B cell (primary cell): ENCODE data around the gene OR10AD1. TPM values are rescaled to one million over a fixed set of nuclear protein-coding genes. Genes with fewer than 3 reads are reported as not detected.

Experiments used
- ATAC-seq: fragments of 200-7000 bp; cut with Tn5 transposase; one replicate; pipeline ENCODE4 v1.10.0; 2021; ENCODE audit warnings: low read depth, mild to moderate bottlenecking, moderate number of reproducible peaks, moderate library complexity
- CTCF ChIA-PET: fragments of 350-600 bp; sonication (Branson Sonifier 250); formaldehyde crosslinking; loops from one replicate; lab custom pipeline; 2021; ENCODE audit warnings: antibody characterized with exemption, inconsistent platforms; lab: Charles Lee
- POLR2A ChIA-PET: fragments of 350-600 bp; sonication (Branson Sonifier 250); formaldehyde crosslinking; loops from one replicate; lab custom pipeline; 2021; ENCODE audit warnings: antibody characterized with exemption; lab: Charles Lee
- DNase-seq: peaks from one replicate; pipeline ENCODE4 v3.0.0; 2013
- H2AFZ ChIP-seq: 2 replicates; pipeline ENCODE4 v1.6.1; 2012; ENCODE audit warnings: mild to moderate bottlenecking, low read depth, low read length; ENCODE audit not compliant: insufficient read depth, poor library complexity, severe bottlenecking
- H3K27ac ChIP-seq, 2 donors: 1 replicate in 1 of 2; 2 replicates in 1 of 2; pipeline ENCODE4 v1.5.1; 2012 to 2013; ENCODE audit warnings: low read length in 2 of 2, mild to moderate bottlenecking in 2 of 2, moderate library complexity in 1 of 2
- H3K27me3 ChIP-seq, 4 experiments: fragments of 200-600 bp in 1 of 4; sonication (generic) in 1 of 4; replicated peaks in 1 of 4; 1 replicate in 2 of 4; 2 replicates in 2 of 4; pipeline versions ENCODE4 v1.6.1 to v1.7.0; 2013 to 2016; ENCODE audit warnings: low read length in 3 of 4, mild to moderate bottlenecking in 2 of 4, mixed read lengths in 1 of 4, moderate library complexity in 1 of 4; ENCODE audit not compliant: insufficient read depth in 4 of 4, control insufficient read depth in 3 of 4; ENCODE audit errors: control extremely low read depth in 1 of 4
- H3K36me3 ChIP-seq, 2 experiments: replicated peaks in 1 of 2; 1 replicate in 1 of 2; 2 replicates in 1 of 2; pipeline versions ENCODE4 v1.6.1 to v1.7.1; 2013; ENCODE audit warnings: low read length in 1 of 2; ENCODE audit not compliant: insufficient read depth in 2 of 2, control insufficient read depth in 1 of 2; ENCODE audit errors: control extremely low read depth in 1 of 2, extremely low read depth in 1 of 2
- H3K4me1 ChIP-seq, 2 donors: fragments of 200-600 bp in 1 of 2; sonication (generic) in 1 of 2; 1 replicate in 1 of 2; 2 replicates in 1 of 2; pipeline versions ENCODE4 v1.5.1 to v1.6.1; 2013 to 2017; ENCODE audit warnings: low read length in 2 of 2; ENCODE audit not compliant: control insufficient read depth in 2 of 2, insufficient read depth in 2 of 2
- H3K4me2 ChIP-seq: replicated peaks from 2 replicates; pipeline ENCODE3; 2012; ENCODE audit warnings: mild to moderate bottlenecking, low read depth, low read length; ENCODE audit not compliant: poor library complexity, severe bottlenecking
- H3K4me3 ChIP-seq, 5 experiments: fragments of 200-600 bp in 1 of 5; sonication (generic) in 1 of 5; 1 replicate in 3 of 5; 2 replicates in 2 of 5; pipeline versions ENCODE4 v1.5.1 to v1.7.0; 2011 to 2016; ENCODE audit warnings: low read length in 4 of 5, mild to moderate bottlenecking in 4 of 5, low read depth in 2 of 5, control low read depth in 1 of 5, moderate library complexity in 1 of 5; ENCODE audit not compliant: insufficient read depth in 1 of 5; ENCODE audit errors: control extremely low read depth in 1 of 5, extremely low read depth in 1 of 5
- H3K79me2 ChIP-seq: fragments of 200-600 bp; sonication (generic); one replicate; pipeline ENCODE4 v1.6.0; 2016; ENCODE audit warnings: low read length; ENCODE audit not compliant: control insufficient read depth, insufficient read depth
- H3K9ac ChIP-seq: fragments of 200-600 bp; sonication (generic); 2 replicates; pipeline ENCODE4 v1.6.1; 2017; ENCODE audit warnings: mild to moderate bottlenecking, low read length, moderate library complexity
- H3K9me3 ChIP-seq, 3 donors: one replicate each; pipeline versions ENCODE4 v1.6.1 to v1.7.1; 2013; ENCODE audit warnings: low read length in 2 of 3; ENCODE audit not compliant: control insufficient read depth in 2 of 3, insufficient read depth in 1 of 3; ENCODE audit errors: control extremely low read depth in 1 of 3
- H4K20me1 ChIP-seq: 2 replicates; pipeline ENCODE4 v1.6.0; 2012; ENCODE audit warnings: mild to moderate bottlenecking, low read length; ENCODE audit not compliant: insufficient read depth, control insufficient read depth, poor library complexity, severe bottlenecking
- H3K27ac Mint-ChIP-seq: one replicate; pipeline ENCODE4 v1.8.0; 2021; ENCODE audit warnings: mixed read lengths
- H3K27me3 Mint-ChIP-seq: one replicate; pipeline ENCODE4 v1.8.0; 2021; ENCODE audit warnings: mixed read lengths
- H3K4me1 Mint-ChIP-seq: one replicate; pipeline ENCODE4 v1.8.0; 2021; ENCODE audit warnings: mixed read lengths
- H3K4me3 Mint-ChIP-seq: one replicate; pipeline ENCODE4 v1.8.0; 2021; ENCODE audit warnings: mixed read lengths
- H3K9me3 Mint-ChIP-seq: one replicate; pipeline ENCODE4 v1.8.0; 2022; ENCODE audit warnings: mixed read lengths; ENCODE audit not compliant: insufficient read depth
- EZH2 ChIP-seq: IDR thresholded peaks from 2 replicates; pipeline ENCODE4 v1.6.1; 2012; ENCODE audit warnings: borderline replicate concordance, low read depth, mild to moderate bottlenecking, moderate library complexity, low read length; ENCODE audit not compliant: insufficient read depth, poor library complexity, severe bottlenecking
- WGBS: methylation state at CpG from one replicate; pipeline ENCODE4 v1.1.5; 2013; ENCODE audit warnings: missing lambda C conversion rate; ENCODE audit not compliant: insufficient coverage; 5-methylcytosine and 5-hydroxymethylcytosine counted together
- intact Hi-C: fragments of 100-400 bp; cut with micrococcal nuclease; formaldehyde crosslinking; loops from one replicate; pipeline ENCODE4 v1.10.0; 2022
- polyA plus RNA-seq: library from polyadenylated mRNA; depleted of rRNA; stranded (reverse); fragments of >200 nt; gene quantifications from 2 replicates; pipeline ENCODE4 v1.2.3, GENCODE V29; 2012
- total RNA-seq, 2 donors: library from RNA; stranded (reverse); fragments of 120-200 nt in 1 of 2; gene quantifications; 1 replicate in 1 of 2; 2 replicates in 1 of 2; pipeline versions ENCODE4 v1.2.3 to v1.2.4, GENCODE V29; 2013 to 2022
- TF ChIP-seq, protein P1 (sequence below): fragments of 200-600 bp; IDR thresholded peaks from one replicate; pipeline ENCODE4 v1.8.0; 2022; ENCODE audit warnings: antibody characterized with exemption, mild to moderate bottlenecking

OR10AD1 gene
- total and polyA plus RNA-seq, 2 donors (not counting 1 experiment from before 2014, with no cell fraction given): not detected

DNA sequence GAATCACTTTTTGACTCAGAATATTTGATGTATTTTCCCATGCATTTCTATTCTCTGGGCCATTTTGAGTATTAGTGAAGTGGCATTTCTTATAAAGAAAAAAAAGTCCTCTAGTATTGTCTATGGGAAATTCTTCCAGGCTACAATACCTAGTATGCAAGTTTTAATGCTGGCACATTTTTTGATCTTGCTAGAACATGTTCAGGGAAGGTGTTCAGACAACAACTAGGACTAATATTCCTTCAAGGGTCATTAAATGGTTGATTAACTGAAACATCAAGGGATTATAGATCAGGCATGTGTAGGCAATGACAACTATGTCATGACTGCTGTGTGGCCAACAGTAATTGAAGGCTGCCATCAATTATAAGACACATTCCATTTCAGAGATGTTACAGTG lies 12.0 kb downstream of the OR10AD1 start:
- Mint-ChIP-seq H3K4me1 (no peaks in the 10 kb centered on the region), H3K9me3 (no peaks in the 10 kb centered on the region), H3K27ac (no peak overlapping the region), H3K4me3 (no peak overlapping the region), H3K27me3 (peaks cover 28% of the 10 kb centered on the region)
- POLR2A ChIA-PET: no interaction called here
- Histone ChIP-seq H3K4me1 (no peaks in the 10 kb centered on the region), H3K4me2 (no peak overlapping the region), H2AFZ (no peak overlapping the region), H3K36me3 (no peaks in the 10 kb centered on the region), H3K27ac (no peak overlapping the region), H3K27me3 (peaks cover 0 to 16% (median 1%) of the 10 kb centered on the region in 4 experiments), H3K9ac (no peak overlapping the region), H4K20me1 (no peaks in the 10 kb centered on the region), H3K4me3 (no peak overlapping the region), H3K79me2 (no peaks in the 10 kb centered on the region), H3K9me3 (no peaks in the 10 kb centered on the region)
- intact Hi-C loops: no loop called here
- ATAC-seq: no peak
- DNase-seq: no peak
- TF ChIP-seq, protein P1, sequence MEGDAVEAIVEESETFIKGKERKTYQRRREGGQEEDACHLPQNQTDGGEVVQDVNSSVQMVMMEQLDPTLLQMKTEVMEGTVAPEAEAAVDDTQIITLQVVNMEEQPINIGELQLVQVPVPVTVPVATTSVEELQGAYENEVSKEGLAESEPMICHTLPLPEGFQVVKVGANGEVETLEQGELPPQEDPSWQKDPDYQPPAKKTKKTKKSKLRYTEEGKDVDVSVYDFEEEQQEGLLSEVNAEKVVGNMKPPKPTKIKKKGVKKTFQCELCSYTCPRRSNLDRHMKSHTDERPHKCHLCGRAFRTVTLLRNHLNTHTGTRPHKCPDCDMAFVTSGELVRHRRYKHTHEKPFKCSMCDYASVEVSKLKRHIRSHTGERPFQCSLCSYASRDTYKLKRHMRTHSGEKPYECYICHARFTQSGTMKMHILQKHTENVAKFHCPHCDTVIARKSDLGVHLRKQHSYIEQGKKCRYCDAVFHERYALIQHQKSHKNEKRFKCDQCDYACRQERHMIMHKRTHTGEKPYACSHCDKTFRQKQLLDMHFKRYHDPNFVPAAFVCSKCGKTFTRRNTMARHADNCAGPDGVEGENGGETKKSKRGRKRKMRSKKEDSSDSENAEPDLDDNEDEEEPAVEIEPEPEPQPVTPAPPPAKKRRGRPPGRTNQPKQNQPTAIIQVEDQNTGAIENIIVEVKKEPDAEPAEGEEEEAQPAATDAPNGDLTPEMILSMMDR: no peak
- no peak for TF ChIP-seq EZH2
- CTCF ChIA-PET: interaction anchor here (0.8 kb wide), 1 partner anchor 107 kb away, joined by 3 read pairs; no protein-coding TSS in a partner anchor

DNA sequence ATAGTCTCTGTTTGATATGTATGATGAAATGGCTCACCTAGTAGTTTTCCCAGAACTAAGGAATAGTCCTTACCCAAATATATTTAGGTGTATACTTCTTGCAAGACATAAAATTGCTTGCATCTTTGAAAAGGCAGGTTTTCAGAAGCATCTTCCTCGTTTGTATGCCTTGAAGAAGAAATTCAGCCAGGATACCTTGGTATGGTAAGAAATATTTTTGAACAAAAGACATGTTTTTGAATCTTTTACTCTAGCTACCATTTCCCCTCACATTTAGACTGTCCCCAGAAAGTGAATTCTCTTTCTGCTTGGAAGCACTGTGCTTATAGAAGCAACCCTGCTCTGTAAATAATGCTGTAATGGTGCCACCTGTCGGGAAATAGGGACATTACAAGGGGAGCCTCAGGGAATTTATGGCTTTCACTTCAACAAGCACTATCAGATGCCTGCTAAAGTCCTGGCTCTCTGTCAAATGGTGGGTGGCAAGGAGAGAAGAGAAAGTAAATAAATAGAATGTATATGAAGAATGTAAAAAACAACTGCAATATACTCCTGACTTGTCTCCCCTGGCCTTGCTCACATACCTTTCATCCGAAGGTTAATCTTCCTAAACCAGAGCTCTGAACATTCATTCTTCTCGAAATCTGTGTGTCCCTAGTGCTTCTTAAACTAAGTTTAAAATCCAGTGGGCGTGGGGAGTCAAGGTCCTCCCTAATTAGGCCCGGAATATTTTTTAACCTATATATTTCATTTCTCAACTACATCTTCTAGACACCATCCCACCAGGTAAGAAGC lies 13.6 kb downstream of the OR10AD1 start:
- H3K9ac ChIP-seq: no peak overlapping the region
- intact Hi-C loops: loop anchor here (1.0 to 10.0 kb wide), 4 partner anchors 9 to 537 kb away; partner anchors contain the start of genes RPAP3 and VDR
- no peak overlapping the region for H3K27ac ChIP-seq
- H4K20me1 ChIP-seq: no peaks in the 10 kb centered on the region
- DNase-seq: peak; percentile 81
- 67% methylated on average over 4 of the region's 6 CpGs for WGBS
- TF ChIP-seq, protein P1: peak; percentile 93
- no peak for TF ChIP-seq EZH2
- H2AFZ ChIP-seq: no peak overlapping the region
- H3K9me3 ChIP-seq: peaks cover 0 to 2% (median 0%) of the 10 kb centered on the region in 3 donors
- no peaks in the 10 kb centered on the region for H3K36me3 ChIP-seq
- no peak overlapping the region for H3K27ac Mint-ChIP-seq
- ChIA-PET CTCF (interaction anchor here (0.6 to 3.3 kb wide), 18 partner anchors 8 to 470 kb away, joined by 3 to 35 read pairs (median 4); partner anchors contain the start of genes ASB8 and TMEM106C), POLR2A (no interaction called here)
- peaks cover 11% of the 10 kb centered on the region for H3K4me1 Mint-ChIP-seq
- ATAC-seq: peak; percentile 88
- H3K4me2 ChIP-seq: no peak overlapping the region
- H3K27me3 ChIP-seq: peaks cover 0 to 15% (median 5%) of the 10 kb centered on the region in 4 experiments
- H3K9me3 Mint-ChIP-seq: no peaks in the 10 kb centered on the region
- peaks cover 21% of the 10 kb centered on the region for H3K27me3 Mint-ChIP-seq
- H3K79me2 ChIP-seq: no peaks in the 10 kb centered on the region
- peaks cover 12% of the 10 kb centered on the region in 2 donors for H3K4me1 ChIP-seq
- H3K4me3 ChIP-seq: no peak overlapping the region
- H3K4me3 Mint-ChIP-seq: no peak overlapping the region
